GM10266 (cell line): ENCODE data around the gene HTR4.

Experiments used
- DNase-seq: peaks from one replicate; pipeline ENCODE4 v3.0.0; 2012; ENCODE audit errors: extremely low spot score
- CTCF ChIP-seq: IDR thresholded peaks from 2 replicates; pipeline ENCODE4 v1.5.1; 2012; ENCODE audit warnings: mild to moderate bottlenecking, low read depth; ENCODE audit not compliant: control insufficient read depth, insufficient read depth; ENCODE audit errors: missing control alignments

The HTR4 gene

GRCh38 chr5:148466236-148466580, 188.1 kb downstream of the HTR4 start:
- no peak for TF ChIP-seq CTCF
- DNase-seq = no peak

- DNase-seq = no peak
- no peak for TF ChIP-seq CTCF
Measured at GRCh38 chr5:148465381-148466235, 188.7 kb downstream of the HTR4 start.

GRCh38 chr5:148459669-148460068, 194.7 kb downstream of the HTR4 start:
- TF ChIP-seq CTCF = no peak

GRCh38 chr5:148458036-148458888, 196.1 kb downstream of the HTR4 start:
- DNase-seq = no peak
- TF ChIP-seq CTCF = no peak

More at GRCh38 chr5:148459669-148460068, 194.7 kb downstream of the HTR4 start:
- DNase-seq = no peak

GRCh38 chr5:148457183-148457620, 197.1 kb downstream of the HTR4 start:
- no peak for DNase-seq
- peak; percentile 40 for TF ChIP-seq CTCF

GRCh38 chr5:148455185-148455584, 199.1 kb downstream of the HTR4 start:
- no peak for DNase-seq
- TF ChIP-seq CTCF = no peak
